CD4-positive, alpha-beta T cell treated with Interleukin-15 for 4 hours (primary cell): Measurements from ENCODE around the gene STX8.

Experiments used
- DNase-seq: peaks from one replicate; pipeline ENCODE4 v3.0.0-alpha.2; 2020; ENCODE audit warnings: low spot score

The STX8 gene

GRCh38 chr17:9443811-9444210 lies 131.8 kb downstream of the STX8 start:
- DNase-seq = no peak

- no peak for DNase-seq
These were observed 135.8 kb downstream of the STX8 start for GRCh38 chr17:9439851-9440250.

GRCh38 chr17:9436630-9437029 lies 139.0 kb downstream of the STX8 start:
- DNase-seq = no peak

GRCh38 chr17:9435165-9435564 lies 140.5 kb downstream of the STX8 start:
- no peak for DNase-seq

- DNase-seq = no peak
These were observed 141.0 kb downstream of the STX8 start for GRCh38 chr17:9434642-9435057.

- DNase-seq = no peak
These were observed 142.6 kb downstream of the STX8 start for GRCh38 chr17:9432934-9433421.

GRCh38 chr17:9432134-9432885 lies 143.3 kb downstream of the STX8 start:
- DNase-seq = no peak

GRCh38 chr17:9431620-9432019 lies 144.0 kb downstream of the STX8 start:
- no peak for DNase-seq

- no peak for DNase-seq
These were observed 147.9 kb downstream of the STX8 start for GRCh38 chr17:9427465-9428315.

- DNase-seq = no peak
These were observed 151.5 kb downstream of the STX8 start for GRCh38 chr17:9424071-9424640.

GRCh38 chr17:9421525-9421924 lies 154.1 kb downstream of the STX8 start:
- DNase-seq = no peak

- no peak for DNase-seq
These were observed 155.6 kb downstream of the STX8 start for GRCh38 chr17:9419932-9420453.

- DNase-seq = no peak
These were observed 161.1 kb downstream of the STX8 start for GRCh38 chr17:9414471-9414870.

- no peak for DNase-seq
These were observed 164.9 kb downstream of the STX8 start for GRCh38 chr17:9410737-9411136.

- no peak for DNase-seq
These were observed 165.3 kb downstream of the STX8 start for GRCh38 chr17:9410301-9410700.

GRCh38 chr17:9409878-9410277 lies 165.7 kb downstream of the STX8 start:
- DNase-seq = no peak

GRCh38 chr17:9408868-9409829 lies 166.5 kb downstream of the STX8 start:
- no peak for DNase-seq

GRCh38 chr17:9408381-9408780 lies 167.2 kb downstream of the STX8 start:
- DNase-seq = no peak

- DNase-seq = no peak
These were observed 169.5 kb downstream of the STX8 start for GRCh38 chr17:9406046-9406606.

- no peak for DNase-seq
These were observed 172.4 kb downstream of the STX8 start for GRCh38 chr17:9403257-9403656.

- DNase-seq = peak; percentile 6
These were observed 172.9 kb downstream of the STX8 start for GRCh38 chr17:9402590-9403199.
